PC-9 (cell line): ENCODE measurements around the gene ADISSP.

Experiments used
- CTCF ChIP-seq: fragments of 200-600 bp; sonication (generic); conservative IDR thresholded peaks from 2 replicates; pipeline ENCODE4 v1.6.1; 2017; ENCODE audit warnings: mixed run types, antibody characterized with exemption, mild to moderate bottlenecking, moderate library complexity
- EZH2 ChIP-seq: fragments of 200-600 bp; sonication (generic); IDR thresholded peaks from 2 replicates; pipeline ENCODE4 v1.8.0; 2017; ENCODE audit warnings: antibody characterized with exemption, low read depth

GRCh38 chr20:3775457-3776108, 8.0 kb upstream of the ADISSP start:
- TF ChIP-seq CTCF = no peak
- no peak for TF ChIP-seq EZH2
